Gastrocnemius medialis (tissue), 4 donors: ENCODE data around the gene STKLD1. TPM values are rescaled to one million over a fixed set of nuclear protein-coding genes. Genes with fewer than 3 reads are reported as not detected.
"Not testable (repeated sequence)": the region's sequence is repeated elsewhere in the genome, so short reads cannot be mapped to it uniquely, and the experiment has no call there.

ENCODE experiments used
- ATAC-seq, 2 donors: fragments of 150-250 bp; one replicate each; pipeline ENCODE4 v1.9.1; 2016
- DNase-seq, 2 donors: peaks; one replicate each; pipeline ENCODE4 v3.0.0-alpha.2; 2019
- H3K27ac ChIP-seq, 4 donors: fragments of 200-600 bp; sonication (generic); 1 replicate in 1 of 4; 2 replicates in 3 of 4; pipeline ENCODE4 v1.5.1; 2016 to 2018; ENCODE audit warnings: mild to moderate bottlenecking in 2 of 4, moderate library complexity in 1 of 4
- H3K27me3 ChIP-seq, 3 donors: fragments of 200-600 bp; sonication (generic) in 2 of 3; 1 replicate in 1 of 3; 2 replicates in 2 of 3; pipeline versions ENCODE4 v1.5.1 to v1.6.0; 2016 to 2019; ENCODE audit warnings: mild to moderate bottlenecking in 1 of 3, moderate library complexity in 1 of 3
- H3K36me3 ChIP-seq, 2 donors: fragments of 200-600 bp; sonication (generic) in 1 of 2; one replicate each; pipeline ENCODE4 v1.5.1; 2017 to 2018
- H3K4me1 ChIP-seq, 2 donors: fragments of 200-600 bp; sonication (generic) in 1 of 2; one replicate each; pipeline ENCODE4 v1.5.1; 2016 to 2017; ENCODE audit warnings: mild to moderate bottlenecking in 2 of 2
- H3K4me3 ChIP-seq, 4 donors: fragments of 200-600 bp; sonication (generic) in 3 of 4; 1 replicate in 1 of 4; 2 replicates in 3 of 4; pipeline ENCODE4 v1.5.1; 2016 to 2019; ENCODE audit warnings: mild to moderate bottlenecking in 2 of 4
- H3K9me3 ChIP-seq, 3 donors: fragments of 200-600 bp; sonication (generic) in 2 of 3; 1 replicate in 1 of 3; 2 replicates in 2 of 3; pipeline ENCODE4 v1.5.1; 2016 to 2019
- POLR2A ChIP-seq, 2 donors: fragments of 450-650 bp; IDR thresholded peaks; one replicate each; pipeline ENCODE4 v1.6.1; 2017; ENCODE audit warnings: antibody characterized with exemption in 2 of 2, mild to moderate bottlenecking in 2 of 2, moderate library complexity in 2 of 2
- in situ Hi-C, 4 donors: fragments of 200-750 bp; cut with MboI; loops; one replicate each; pipeline versions ENCODE4 v1.15.0 to v1.8.0; 2017; ENCODE audit warnings: low sequenced_read_pairs in 4 of 4
- intact Hi-C: fragments of 100-400 bp; cut with DNase I; formaldehyde crosslinking; loops from one replicate; pipeline ENCODE4 v1.15.1; 2023; ENCODE audit warnings: low total_unique reads
- total RNA-seq, 4 donors: library from RNA; depleted of rRNA; stranded (reverse); fragments of >200 nt; gene quantifications; one replicate each; pipeline versions ENCODE4 v1.1.0 to v1.2.3, GENCODE V29; 2016
- TF ChIP-seq, protein P1 (sequence below), 5 experiments: fragments of 450-650 bp in 3 of 5; fragments of 200-600 bp in 2 of 5; sonication (generic) in 2 of 5; IDR thresholded peaks in 4 of 5; conservative IDR thresholded peaks in 1 of 5; 1 replicate in 4 of 5; 2 replicates in 1 of 5; pipeline ENCODE4 v1.5.1; 2016 to 2019; ENCODE audit warnings: antibody characterized with exemption in 5 of 5, mild to moderate bottlenecking in 3 of 5, moderate library complexity in 3 of 5

The STKLD1 gene
- total RNA-seq, 4 donors from 2014 or later = 0.35 to 1.4 (median 1.1) TPM; not detected in 1

DNA sequence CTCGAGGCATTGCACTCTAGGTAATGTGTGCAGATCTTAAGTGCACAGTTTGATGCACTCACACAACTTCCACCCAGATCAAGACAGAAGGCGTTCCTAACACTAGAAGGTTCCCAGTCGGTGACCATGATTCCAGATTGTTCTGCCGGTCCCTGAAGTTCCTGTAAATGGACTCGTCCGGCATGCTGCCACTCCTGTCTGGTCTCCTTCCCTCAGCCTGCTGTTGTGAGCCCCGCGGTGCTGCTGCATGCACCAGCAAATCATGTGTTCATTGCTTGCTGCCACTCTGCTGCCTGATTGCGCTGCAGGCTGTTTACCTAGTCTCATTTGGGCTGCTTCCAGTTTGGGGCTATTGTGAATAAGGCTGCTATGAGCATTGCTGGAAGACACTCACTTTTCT lies 11.5 kb downstream of the STKLD1 start:
- Histone ChIP-seq H3K9me3 (no peaks in the 10 kb centered on the region), H3K36me3 (no peaks in the 10 kb centered on the region), H3K4me1 (no peaks in the 10 kb centered on the region), H3K4me3 (no peak overlapping the region), H3K27ac (no peak overlapping the region), H3K27me3 (peaks cover 0 to 8% (median 0%) of the 10 kb centered on the region in 3 donors)
- TF ChIP-seq, protein P1, sequence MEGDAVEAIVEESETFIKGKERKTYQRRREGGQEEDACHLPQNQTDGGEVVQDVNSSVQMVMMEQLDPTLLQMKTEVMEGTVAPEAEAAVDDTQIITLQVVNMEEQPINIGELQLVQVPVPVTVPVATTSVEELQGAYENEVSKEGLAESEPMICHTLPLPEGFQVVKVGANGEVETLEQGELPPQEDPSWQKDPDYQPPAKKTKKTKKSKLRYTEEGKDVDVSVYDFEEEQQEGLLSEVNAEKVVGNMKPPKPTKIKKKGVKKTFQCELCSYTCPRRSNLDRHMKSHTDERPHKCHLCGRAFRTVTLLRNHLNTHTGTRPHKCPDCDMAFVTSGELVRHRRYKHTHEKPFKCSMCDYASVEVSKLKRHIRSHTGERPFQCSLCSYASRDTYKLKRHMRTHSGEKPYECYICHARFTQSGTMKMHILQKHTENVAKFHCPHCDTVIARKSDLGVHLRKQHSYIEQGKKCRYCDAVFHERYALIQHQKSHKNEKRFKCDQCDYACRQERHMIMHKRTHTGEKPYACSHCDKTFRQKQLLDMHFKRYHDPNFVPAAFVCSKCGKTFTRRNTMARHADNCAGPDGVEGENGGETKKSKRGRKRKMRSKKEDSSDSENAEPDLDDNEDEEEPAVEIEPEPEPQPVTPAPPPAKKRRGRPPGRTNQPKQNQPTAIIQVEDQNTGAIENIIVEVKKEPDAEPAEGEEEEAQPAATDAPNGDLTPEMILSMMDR (IDR thresholded peaks at IDR 0.05 in 4 of 5, conservative IDR thresholded peaks at IDR 0.05 in 1 of 5) = no peak
- no peak for TF ChIP-seq POLR2A (IDR thresholded peaks at IDR 0.05)
- DNase-seq = no peak
- in situ Hi-C loops (no loop called here), intact Hi-C loops (no loop called here)
- ATAC-seq = no peak

DNA sequence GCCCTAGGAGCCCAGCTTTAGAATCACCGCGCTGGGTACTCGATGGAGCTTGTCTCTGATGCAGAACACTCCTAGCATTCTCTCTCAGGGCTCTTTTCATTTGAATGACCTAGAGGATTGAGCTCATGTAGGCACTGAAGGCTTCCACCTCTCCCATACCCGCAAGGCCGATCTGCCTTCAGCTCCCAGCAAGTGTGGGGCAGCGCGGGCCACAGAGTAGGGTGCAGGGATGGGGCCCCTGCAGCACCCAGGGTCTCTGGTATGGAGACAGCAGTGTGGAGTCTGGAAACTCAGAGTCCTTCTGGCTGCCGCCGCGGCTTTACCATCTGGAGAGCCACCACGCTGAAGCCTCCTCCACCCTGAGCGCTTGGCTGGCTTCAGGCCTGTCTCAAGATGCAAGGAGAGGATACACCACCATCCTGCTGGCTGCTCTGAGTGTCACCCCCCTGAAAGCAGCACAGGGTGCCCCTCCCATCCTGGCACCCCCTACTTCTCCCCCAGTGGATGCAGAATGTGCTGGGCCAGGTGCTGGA lies 12.9 kb downstream of the STKLD1 start:
- Histone ChIP-seq H3K27me3 (peaks cover 0 to 8% (median 5%) of the 10 kb centered on the region in 3 donors), H3K9me3 (no peaks in the 10 kb centered on the region), H3K4me3 (no peak overlapping the region), H3K27ac (no peak overlapping the region), H3K36me3 (no peaks in the 10 kb centered on the region), H3K4me1 (no peaks in the 10 kb centered on the region)
- intact Hi-C loops = no loop called here
- in situ Hi-C loops = no loop called here
- TF ChIP-seq POLR2A (IDR thresholded peaks at IDR 0.05) = no peak
- TF ChIP-seq, protein P1 (IDR thresholded peaks at IDR 0.05 in 4 of 5, conservative IDR thresholded peaks at IDR 0.05 in 1 of 5) = no peak
- no peak for ATAC-seq
- DNase-seq = no peak

DNA sequence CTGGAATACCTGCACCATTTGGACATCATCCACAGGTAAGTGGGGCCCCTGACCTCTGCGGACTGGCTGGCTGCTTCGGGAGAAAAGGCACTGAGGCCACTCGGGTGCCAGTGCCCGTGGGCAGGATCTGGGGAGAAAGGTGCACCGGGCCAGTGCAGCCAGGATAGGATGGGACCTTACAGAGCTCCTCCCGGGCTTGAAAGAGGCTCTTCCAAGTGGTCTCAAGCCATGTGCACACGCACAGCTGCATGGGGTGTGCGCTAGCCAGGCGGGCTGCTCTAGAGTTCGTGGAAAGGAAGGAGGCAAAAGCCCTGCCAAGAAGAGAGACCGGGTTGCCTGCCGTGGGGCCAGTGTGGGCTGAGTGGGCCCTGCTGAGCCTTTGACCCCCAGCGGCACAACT lies 13.4 kb downstream of the STKLD1 start:
- TF ChIP-seq, protein P1 (IDR thresholded peaks at IDR 0.05 in 4 of 5, conservative IDR thresholded peaks at IDR 0.05 in 1 of 5) = no peak
- no peak for TF ChIP-seq POLR2A (IDR thresholded peaks at IDR 0.05)
- intact Hi-C loops = no loop called here
- Histone ChIP-seq H3K36me3 (no peaks in the 10 kb centered on the region), H3K4me3 (no peak overlapping the region), H3K4me1 (no peaks in the 10 kb centered on the region), H3K27ac (no peak overlapping the region), H3K27me3 (peaks cover 2 to 12% (median 10%) of the 10 kb centered on the region in 3 donors), H3K9me3 (no peaks in the 10 kb centered on the region)
- in situ Hi-C loops = no loop called here
- no peak for DNase-seq
- no peak for ATAC-seq

DNA sequence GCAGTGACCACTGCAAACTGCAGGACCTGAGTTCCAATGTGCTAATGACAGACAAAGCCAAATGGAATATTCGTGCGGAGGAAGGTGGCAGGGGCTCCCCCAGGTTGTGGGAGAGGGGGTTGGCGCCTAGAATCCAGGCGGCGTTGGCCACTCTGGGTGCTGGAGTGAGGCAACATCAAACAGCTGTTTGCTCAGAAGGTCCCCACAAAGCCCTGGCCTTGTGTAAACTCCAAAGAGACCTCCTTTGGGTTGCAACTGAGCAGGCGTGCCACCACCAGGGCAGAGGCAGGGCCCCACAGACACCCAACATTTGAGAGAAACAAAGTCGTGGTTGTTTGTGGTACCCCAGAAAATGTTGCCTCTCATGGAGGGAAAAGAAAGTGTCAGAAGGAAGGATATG lies 14.5 kb downstream of the STKLD1 start:
- no peak for TF ChIP-seq POLR2A (IDR thresholded peaks at IDR 0.05)
- TF ChIP-seq, protein P1 (IDR thresholded peaks at IDR 0.05 in 4 of 5, conservative IDR thresholded peaks at IDR 0.05 in 1 of 5) = no peak
- ATAC-seq (no peak), DNase-seq (no peak)
- Histone ChIP-seq H3K4me3 (no peak overlapping the region), H3K27ac (no peak overlapping the region), H3K4me1 (no peaks in the 10 kb centered on the region), H3K27me3 (peaks cover 7 to 21% (median 20%) of the 10 kb centered on the region in 3 donors), H3K36me3 (no peaks in the 10 kb centered on the region), H3K9me3 (no peaks in the 10 kb centered on the region)
- intact Hi-C loops (no loop called here), in situ Hi-C loops (no loop called here)

GRCh38 chr9:133391449-133391848 lies 15.3 kb downstream of the STKLD1 start:
- H3K4me3 ChIP-seq, DNase-seq, ATAC-seq, H3K36me3 ChIP-seq, in situ Hi-C loops, H3K4me1 ChIP-seq, H3K9me3 ChIP-seq, intact Hi-C loops, H3K27ac ChIP-seq: not testable (repeated sequence)
- peaks cover 7 to 22% (median 21%) of the 10 kb centered on the region in 3 donors for H3K27me3 ChIP-seq

DNA sequence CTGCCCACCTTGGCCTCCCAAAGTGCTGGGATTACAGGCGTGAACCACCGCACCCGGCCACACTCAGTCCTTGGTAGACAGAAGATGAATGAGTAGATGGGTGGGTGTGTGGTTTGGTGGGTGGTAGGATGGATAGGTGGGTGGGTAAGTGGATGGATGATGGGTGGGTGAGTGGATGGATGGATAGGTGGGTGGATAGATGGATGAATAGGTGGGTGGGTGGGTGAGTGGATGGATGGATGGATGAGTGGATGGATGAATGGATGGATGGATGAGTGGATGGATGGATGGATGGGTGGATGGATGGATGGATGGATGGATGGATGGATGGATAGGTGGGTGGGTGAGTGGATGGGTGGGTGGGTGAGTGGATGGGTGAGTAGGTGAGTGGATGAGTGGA lies 16.1 kb downstream of the STKLD1 start:
- H3K4me1 ChIP-seq, H3K4me3 ChIP-seq, intact Hi-C loops, H3K36me3 ChIP-seq, DNase-seq, ATAC-seq, H3K27ac ChIP-seq, H3K9me3 ChIP-seq, in situ Hi-C loops: not testable (repeated sequence)
- H3K27me3 ChIP-seq = peaks cover 7 to 22% (median 21%) of the 10 kb centered on the region in 3 donors
